Tibial nerve (tissue), 4 donors: ENCODE measurements around the gene ZSWIM6.

Experiments used
- EP300 ChIP-seq, 2 donors: sonication (generic); formaldehyde crosslinking; IDR thresholded peaks; one replicate each; pipeline ENCODE4 v1.6.1; 2017; ENCODE audit warnings: antibody characterized with exemption in 2 of 2, mild to moderate bottlenecking in 1 of 2
- POLR2A ChIP-seq, 2 donors: fragments of 450-650 bp; IDR thresholded peaks; one replicate each; pipeline ENCODE4 v1.6.1; 2017; ENCODE audit warnings: antibody characterized with exemption in 2 of 2, mild to moderate bottlenecking in 2 of 2, moderate library complexity in 2 of 2
- TF ChIP-seq, protein P1 (sequence below), 5 experiments: fragments of 200-600 bp in 3 of 5; fragments of 450-650 bp in 2 of 5; sonication (generic) in 3 of 5; IDR thresholded peaks; one replicate each; pipeline ENCODE4 v1.5.1; 2016 to 2019; ENCODE audit warnings: antibody characterized with exemption in 5 of 5, mild to moderate bottlenecking in 3 of 5, moderate library complexity in 2 of 5

DNA sequence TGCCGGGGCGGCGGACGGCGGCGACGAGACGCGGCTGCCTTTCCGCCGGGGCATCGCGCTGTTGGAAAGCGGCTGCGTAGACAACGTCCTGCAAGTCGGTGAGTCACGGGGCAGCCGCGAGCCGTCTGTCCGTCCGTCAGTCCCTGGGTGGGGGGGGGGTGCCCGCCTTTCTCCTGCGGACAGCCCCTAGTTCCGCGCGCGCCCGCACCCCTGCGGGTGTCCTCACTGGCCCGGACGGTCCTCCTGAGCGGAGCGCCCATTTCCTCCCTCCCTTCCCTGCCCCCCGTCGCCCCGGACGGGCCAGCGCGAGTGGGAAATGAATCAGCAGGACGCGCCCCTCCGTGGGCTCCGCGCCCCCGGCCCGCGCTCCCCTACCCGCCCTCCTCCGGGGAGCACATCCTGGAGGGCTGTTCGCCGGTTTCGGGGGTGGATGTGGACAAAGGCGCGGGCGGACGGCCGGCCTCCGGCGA lies 828 bp downstream of the ZSWIM6 start:
- TF ChIP-seq, protein P1, sequence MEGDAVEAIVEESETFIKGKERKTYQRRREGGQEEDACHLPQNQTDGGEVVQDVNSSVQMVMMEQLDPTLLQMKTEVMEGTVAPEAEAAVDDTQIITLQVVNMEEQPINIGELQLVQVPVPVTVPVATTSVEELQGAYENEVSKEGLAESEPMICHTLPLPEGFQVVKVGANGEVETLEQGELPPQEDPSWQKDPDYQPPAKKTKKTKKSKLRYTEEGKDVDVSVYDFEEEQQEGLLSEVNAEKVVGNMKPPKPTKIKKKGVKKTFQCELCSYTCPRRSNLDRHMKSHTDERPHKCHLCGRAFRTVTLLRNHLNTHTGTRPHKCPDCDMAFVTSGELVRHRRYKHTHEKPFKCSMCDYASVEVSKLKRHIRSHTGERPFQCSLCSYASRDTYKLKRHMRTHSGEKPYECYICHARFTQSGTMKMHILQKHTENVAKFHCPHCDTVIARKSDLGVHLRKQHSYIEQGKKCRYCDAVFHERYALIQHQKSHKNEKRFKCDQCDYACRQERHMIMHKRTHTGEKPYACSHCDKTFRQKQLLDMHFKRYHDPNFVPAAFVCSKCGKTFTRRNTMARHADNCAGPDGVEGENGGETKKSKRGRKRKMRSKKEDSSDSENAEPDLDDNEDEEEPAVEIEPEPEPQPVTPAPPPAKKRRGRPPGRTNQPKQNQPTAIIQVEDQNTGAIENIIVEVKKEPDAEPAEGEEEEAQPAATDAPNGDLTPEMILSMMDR (IDR thresholded peaks at IDR 0.05) = no peak
- peak in 1 of 2 donors; percentile 3 for TF ChIP-seq POLR2A (IDR thresholded peaks at IDR 0.05)
- TF ChIP-seq EP300 (IDR thresholded peaks at IDR 0.05) = peak in 1 of 2 donors; percentile 47
